WTC11 (cell line): Measurements from ENCODE around the gene RABGAP1. TPM values are rescaled to one million over a fixed set of nuclear protein-coding genes. Genes with fewer than 3 reads are reported as not detected.

Experiments
- ATAC-seq: fragments of 200-7000 bp; cut with Tn5 transposase; 2 replicates; pipeline ENCODE4 v1.10.0; 2021; ENCODE audit warnings: mild to moderate bottlenecking, moderate library complexity
- CTCF ChIA-PET: fragments of 300-600 bp; sonication (Branson Sonifier 250); formaldehyde crosslinking; loops from one replicate; lab custom pipeline; 2021; ENCODE audit warnings: antibody characterized with exemption; lab: Charles Lee
- POLR2A ChIA-PET: fragments of 350-600 bp; sonication (Branson Sonifier 250); formaldehyde crosslinking; loops from one replicate; lab custom pipeline; 2021; ENCODE audit warnings: antibody characterized with exemption; lab: Charles Lee
- DNase-seq: peaks from one replicate; pipeline ENCODE4 v3.0.0; 2021; ENCODE audit warnings: low spot score
- H3K27ac Mint-ChIP-seq: 2 replicates; pipeline ENCODE4 v1.8.0; 2021; ENCODE audit warnings: mixed read lengths
- H3K27me3 Mint-ChIP-seq: 2 replicates; pipeline ENCODE4 v1.8.0; 2021; ENCODE audit warnings: low read depth, mild to moderate bottlenecking, moderate library complexity, mixed read lengths
- H3K36me3 Mint-ChIP-seq: 2 replicates; pipeline ENCODE4 v1.8.0; 2021; ENCODE audit warnings: mixed read lengths
- H3K4me1 Mint-ChIP-seq: 2 replicates; pipeline ENCODE4 v1.8.0; 2022; ENCODE audit warnings: mixed read lengths
- H3K4me3 Mint-ChIP-seq: 2 replicates; pipeline ENCODE4 v1.8.0; 2021; ENCODE audit warnings: mild to moderate bottlenecking, moderate library complexity, mixed read lengths
- H3K9me3 Mint-ChIP-seq: 2 replicates; pipeline ENCODE4 v1.8.0; 2021; ENCODE audit warnings: mixed read lengths
- ATF1 ChIP-seq: sonication (generic); formaldehyde crosslinking; IDR thresholded peaks from 2 replicates; pipeline ENCODE4 v1.8.1; 2023; ENCODE audit warnings: mild to moderate bottlenecking, moderate library complexity, missing genetic modification reagents
- ATF3 ChIP-seq: sonication (generic); formaldehyde crosslinking; conservative IDR thresholded peaks from 2 replicates; pipeline ENCODE4 v1.8.1; 2022; ENCODE audit warnings: mild to moderate bottlenecking, missing genetic modification reagents
- E2F4 ChIP-seq: sonication (generic); formaldehyde crosslinking; IDR thresholded peaks from 2 replicates; pipeline ENCODE4 v1.8.1; 2022; ENCODE audit warnings: low read depth, mild to moderate bottlenecking, moderate library complexity, missing genetic modification reagents, borderline replicate concordance
- FOXP4 ChIP-seq: sonication (generic); formaldehyde crosslinking; IDR thresholded peaks from 2 replicates; pipeline ENCODE4 v1.8.0; 2022; ENCODE audit warnings: mild to moderate bottlenecking, missing genetic modification reagents
- NR1H2 ChIP-seq: sonication (generic); formaldehyde crosslinking; IDR thresholded peaks from 2 replicates; pipeline ENCODE4 v1.9.0; 2021; ENCODE audit warnings: mild to moderate bottlenecking, moderate library complexity, missing genetic modification reagents
- SOX15 ChIP-seq: fragments of 250-450 bp; sonication (Bioruptor Pico); IDR thresholded peaks from 2 replicates; pipeline ENCODE4 v1.9.0; 2021; ENCODE audit warnings: mild to moderate bottlenecking
- SP1 ChIP-seq: sonication (generic); formaldehyde crosslinking; conservative IDR thresholded peaks from 2 replicates; pipeline ENCODE4 v1.8.1; 2022; ENCODE audit warnings: missing genetic modification reagents
- TP53 ChIP-seq: sonication (generic); formaldehyde crosslinking; IDR thresholded peaks from 2 replicates; pipeline ENCODE4 v1.8.1; 2023; ENCODE audit warnings: mild to moderate bottlenecking, missing genetic modification reagents
- USF1 ChIP-seq: sonication (generic); formaldehyde crosslinking; IDR thresholded peaks from 2 replicates; pipeline ENCODE4 v1.8.0; 2022; ENCODE audit warnings: mild to moderate bottlenecking, missing genetic modification reagents
- ZNF317 ChIP-seq: sonication (generic); formaldehyde crosslinking; IDR thresholded peaks from 2 replicates; pipeline ENCODE4 v1.8.1; 2023; ENCODE audit warnings: low read depth, mild to moderate bottlenecking, moderate library complexity, missing genetic modification reagents, borderline replicate concordance
- ZNF425 ChIP-seq: fragments of 250-450 bp; sonication (Bioruptor Pico); conservative IDR thresholded peaks from 2 replicates; pipeline ENCODE4 v1.9.0; 2021; ENCODE audit warnings: mild to moderate bottlenecking
- ZNF512 ChIP-seq: sonication (generic); formaldehyde crosslinking; IDR thresholded peaks from 2 replicates; pipeline ENCODE4 v1.8.1; 2022; ENCODE audit warnings: missing genetic modification reagents, borderline replicate concordance
- total RNA-seq: library from RNA; stranded (reverse); gene quantifications from 3 replicates; pipeline ENCODE4 v1.2.3, GENCODE V29; 2021

RABGAP1 gene
- total RNA-seq, 1 experiment from 2014 or later: 38.1 TPM

GRCh38 chr9:123031963-123032362 is 91.1 kb downstream of the RABGAP1 start:
- Mint-ChIP-seq H3K36me3 (peaks cover 3% of the 10 kb centered on the region; the same call in 1 of the 2 replicates), H3K9me3 (no peaks in the 10 kb centered on the region)
- CTCF ChIA-PET: no interaction called here

More at GRCh38 chr9:123031963-123032362, 91.1 kb downstream of the RABGAP1 start:
- H3K27me3 Mint-ChIP-seq: no peaks in the 10 kb centered on the region
- POLR2A ChIA-PET: no interaction called here
- H3K4me3 Mint-ChIP-seq: no peak overlapping the region
- H3K4me1 Mint-ChIP-seq: peaks cover 10% of the 10 kb centered on the region
- ATAC-seq (no peak), DNase-seq (no peak)
- TF ChIP-seq SOX15 (CRISPR knock-in tag) (no peak), USF1 (no peak), ATF3 (CRISPR knock-in tag) (no peak), ZNF425 (no peak), TP53 (CRISPR knock-in tag) (no peak), SP1 (no peak), ZNF512 (CRISPR knock-in tag) (no peak), FOXP4 (CRISPR knock-in tag) (no peak), ATF1 (CRISPR knock-in tag) (no peak), ZNF317 (CRISPR knock-in tag) (no peak), NR1H2 (CRISPR knock-in tag) (no peak), E2F4 (CRISPR knock-in tag) (no peak)
- no peak overlapping the region for H3K27ac Mint-ChIP-seq
